Measurements from ENCODE around the gene CCDC88C. TPM values are rescaled to one million over a fixed set of nuclear protein-coding genes. Genes with fewer than 3 reads are reported as not detected.

CCDC88C gene
- total RNA-seq, 1 experiment from 2014 or later: 29.8 TPM

- H3K27me3 ChIP-seq (replicated peaks; ENCODE audit: control insufficient read depth, insufficient read depth, low read length): no peaks in the 10 kb centered on the region
- ChIA-PET CTCF (no interaction called here), POLR2A (no interaction called here)
- Mint-ChIP-seq H3K9me3 (ENCODE audit: unreplicated experiment) (no peaks in the 10 kb centered on the region), H3K4me3 (ENCODE audit: unreplicated experiment) (no peak overlapping the region), H3K4me1 (ENCODE audit: low read depth, unreplicated experiment) (no peaks in the 10 kb centered on the region), H3K27me3 (ENCODE audit: insufficient read depth, unreplicated experiment) (no peaks in the 10 kb centered on the region), H3K36me3 (ENCODE audit: insufficient read depth, unreplicated experiment) (no peaks in the 10 kb centered on the region), H3K27ac (ENCODE audit: unreplicated experiment) (no peak overlapping the region)
- H3K4me3 ChIP-seq (ENCODE audit: low read depth, low read length): no peak overlapping the region
- H3K4me1 ChIP-seq: no peaks in the 10 kb centered on the region
- no peaks in the 10 kb centered on the region for H3K9me3 ChIP-seq
- no peak for DNase-seq
- intact Hi-C loops (cut with micrococcal nuclease; ENCODE audit: unreplicated experiment): no loop called here
- BruUV-seq (replicated peaks): no TSS peak
- peaks cover 2% of the 10 kb centered on the region; the same call in 1 of the 2 replicates for H3K36me3 ChIP-seq (ENCODE audit: control insufficient read depth, insufficient read depth, low read length)
- no peak for TF ChIP-seq CTCF (IDR thresholded peaks at IDR 0.05; ENCODE audit: insufficient read depth in 1 of 2, low read depth in 1 of 2, low read length in 1 of 2, severe bottlenecking in 1 of 2, unreplicated experiment in 1 of 2)
Measured at GRCh38 chr14:91405241-91405721, 12.3 kb downstream of the CCDC88C start.

GRCh38 chr14:91402771-91403600 lies 14.6 kb downstream of the CCDC88C start:
- ChIA-PET CTCF (no interaction called here), POLR2A (no interaction called here)
- intact Hi-C loops (cut with micrococcal nuclease; ENCODE audit: unreplicated experiment): no loop called here
- Mint-ChIP-seq H3K36me3 (ENCODE audit: insufficient read depth, unreplicated experiment) (peaks cover 5% of the 10 kb centered on the region), H3K27ac (ENCODE audit: unreplicated experiment) (no peak overlapping the region), H3K27me3 (ENCODE audit: insufficient read depth, unreplicated experiment) (no peaks in the 10 kb centered on the region), H3K4me1 (ENCODE audit: low read depth, unreplicated experiment) (no peaks in the 10 kb centered on the region), H3K4me3 (ENCODE audit: unreplicated experiment) (no peak overlapping the region), H3K9me3 (ENCODE audit: unreplicated experiment) (no peaks in the 10 kb centered on the region)
- Histone ChIP-seq H3K36me3 (ENCODE audit: control insufficient read depth, insufficient read depth, low read length) (no peaks in the 10 kb centered on the region), H3K4me1 (no peaks in the 10 kb centered on the region), H3K9me3 (no peaks in the 10 kb centered on the region), H3K4me3 (ENCODE audit: low read depth, low read length) (no peak overlapping the region), H3K27me3 (replicated peaks; ENCODE audit: control insufficient read depth, insufficient read depth, low read length) (no peaks in the 10 kb centered on the region)
- TF ChIP-seq CTCF (IDR thresholded peaks at IDR 0.05; ENCODE audit: insufficient read depth in 1 of 2, low read depth in 1 of 2, low read length in 1 of 2, severe bottlenecking in 1 of 2, unreplicated experiment in 1 of 2): no peak
- no peak for DNase-seq
- no TSS peak for BruUV-seq (replicated peaks)

GRCh38 chr14:91402348-91402747 lies 15.3 kb downstream of the CCDC88C start:
- no peaks in the 10 kb centered on the region for H3K4me1 ChIP-seq
- ChIA-PET POLR2A (no interaction called here), CTCF (no interaction called here)
- H3K4me3 ChIP-seq (ENCODE audit: low read depth, low read length): no peak overlapping the region
- intact Hi-C loops (cut with micrococcal nuclease; ENCODE audit: unreplicated experiment): no loop called here
- TF ChIP-seq CTCF (IDR thresholded peaks at IDR 0.05; ENCODE audit: insufficient read depth in 1 of 2, low read depth in 1 of 2, low read length in 1 of 2, severe bottlenecking in 1 of 2, unreplicated experiment in 1 of 2): no peak
- no peak for DNase-seq
- no peaks in the 10 kb centered on the region for H3K9me3 ChIP-seq
- Mint-ChIP-seq H3K27ac (ENCODE audit: unreplicated experiment) (no peak overlapping the region), H3K4me3 (ENCODE audit: unreplicated experiment) (no peak overlapping the region), H3K9me3 (ENCODE audit: unreplicated experiment) (no peaks in the 10 kb centered on the region), H3K27me3 (ENCODE audit: insufficient read depth, unreplicated experiment) (no peaks in the 10 kb centered on the region), H3K36me3 (ENCODE audit: insufficient read depth, unreplicated experiment) (peaks cover 5% of the 10 kb centered on the region), H3K4me1 (ENCODE audit: low read depth, unreplicated experiment) (no peaks in the 10 kb centered on the region)
- no peaks in the 10 kb centered on the region for H3K27me3 ChIP-seq (replicated peaks; ENCODE audit: control insufficient read depth, insufficient read depth, low read length)
- BruUV-seq (replicated peaks): no TSS peak
- no peaks in the 10 kb centered on the region for H3K36me3 ChIP-seq (ENCODE audit: control insufficient read depth, insufficient read depth, low read length)
